Measurements from ENCODE around the gene SPATS2L.

DNA sequence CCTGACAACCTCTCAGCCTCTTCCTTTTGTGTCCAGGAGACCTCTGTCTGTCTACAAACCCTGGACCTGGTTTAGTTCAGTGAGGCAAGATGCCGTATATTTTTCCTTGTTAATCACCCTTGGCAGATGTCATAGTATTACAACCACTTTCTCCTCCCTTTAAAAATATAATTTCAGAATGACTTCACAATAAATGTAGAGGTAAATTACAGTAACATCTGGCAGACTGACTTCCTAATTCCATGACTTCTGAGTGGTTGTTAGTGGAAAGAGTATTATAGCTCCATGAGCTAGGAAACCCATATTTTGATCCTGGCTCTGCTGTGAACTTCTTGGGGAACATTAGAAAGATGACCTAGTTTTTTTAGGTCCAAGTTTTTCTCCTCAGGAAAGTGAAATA is 39.5 kb downstream of the SPATS2L start:
- TF ChIP-seq EZH2phosphoT487 (IDR thresholded peaks at IDR 0.05) (no peak), CTCF (IDR thresholded peaks at IDR 0.05) (no peak)
